AG04449 (cell line): ENCODE measurements around the gene VPS13D.
A peak's percentile ranks its signal among the peaks of the same experiment; 100 is the strongest.

Experiments
- CTCF ChIA-PET: fragments of 350-600 bp; formaldehyde crosslinking; extraction: SDS; loops from one replicate; lab custom pipeline; 2021; ENCODE audit warnings: antibody characterized with exemption; lab: Yijun Ruan, JAX
- POLR2A ChIA-PET: fragments of 400-600, 350-600 bp; formaldehyde crosslinking; extraction: SDS; loops from one replicate; lab custom pipeline; 2020; ENCODE audit warnings: antibody characterized with exemption, inconsistent platforms; lab: Yijun Ruan, JAX
- DNase-seq: peaks from one replicate; pipeline ENCODE4 v3.0.0-alpha.2; 2010; ENCODE audit warnings: low read depth, low spot score
- H3K4me3 ChIP-seq: 2 replicates; pipeline ENCODE4 v1.5.1; 2011; ENCODE audit warnings: low read depth, mild to moderate bottlenecking, control low read depth, low read length
- TF ChIP-seq, protein P1 (sequence below): IDR thresholded peaks from one replicate; pipeline ENCODE4 v1.5.1; 2011; ENCODE audit warnings: mild to moderate bottlenecking, moderate library complexity, low read length, control low read depth, inconsistent platforms; ENCODE audit not compliant: insufficient read depth; ENCODE audit errors: missing control alignments

Gene VPS13D, protein sequence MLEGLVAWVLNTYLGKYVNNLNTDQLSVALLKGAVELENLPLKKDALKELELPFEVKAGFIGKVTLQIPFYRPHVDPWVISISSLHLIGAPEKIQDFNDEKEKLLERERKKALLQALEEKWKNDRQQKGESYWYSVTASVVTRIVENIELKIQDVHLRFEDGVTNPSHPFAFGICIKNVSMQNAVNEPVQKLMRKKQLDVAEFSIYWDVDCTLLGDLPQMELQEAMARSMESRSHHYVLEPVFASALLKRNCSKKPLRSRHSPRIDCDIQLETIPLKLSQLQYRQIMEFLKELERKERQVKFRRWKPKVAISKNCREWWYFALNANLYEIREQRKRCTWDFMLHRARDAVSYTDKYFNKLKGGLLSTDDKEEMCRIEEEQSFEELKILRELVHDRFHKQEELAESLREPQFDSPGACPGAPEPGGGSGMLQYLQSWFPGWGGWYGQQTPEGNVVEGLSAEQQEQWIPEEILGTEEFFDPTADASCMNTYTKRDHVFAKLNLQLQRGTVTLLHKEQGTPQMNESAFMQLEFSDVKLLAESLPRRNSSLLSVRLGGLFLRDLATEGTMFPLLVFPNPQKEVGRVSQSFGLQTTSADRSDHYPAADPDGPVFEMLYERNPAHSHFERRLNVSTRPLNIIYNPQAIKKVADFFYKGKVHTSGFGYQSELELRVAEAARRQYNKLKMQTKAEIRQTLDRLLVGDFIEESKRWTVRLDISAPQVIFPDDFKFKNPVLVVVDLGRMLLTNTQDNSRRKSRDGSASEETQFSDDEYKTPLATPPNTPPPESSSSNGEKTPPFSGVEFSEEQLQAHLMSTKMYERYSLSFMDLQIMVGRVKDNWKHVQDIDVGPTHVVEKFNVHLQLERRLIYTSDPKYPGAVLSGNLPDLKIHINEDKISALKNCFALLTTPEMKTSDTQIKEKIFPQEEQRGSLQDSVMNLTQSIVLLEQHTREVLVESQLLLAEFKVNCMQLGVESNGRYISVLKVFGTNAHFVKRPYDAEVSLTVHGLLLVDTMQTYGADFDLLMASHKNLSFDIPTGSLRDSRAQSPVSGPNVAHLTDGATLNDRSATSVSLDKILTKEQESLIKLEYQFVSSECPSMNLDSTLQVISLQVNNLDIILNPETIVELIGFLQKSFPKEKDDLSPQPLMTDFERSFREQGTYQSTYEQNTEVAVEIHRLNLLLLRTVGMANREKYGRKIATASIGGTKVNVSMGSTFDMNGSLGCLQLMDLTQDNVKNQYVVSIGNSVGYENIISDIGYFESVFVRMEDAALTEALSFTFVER (N-terminal part only)

GRCh38 chr1:12229835-12230548 lies at the start of gene VPS13D:
Gene VPS13D, plus strand, starts transcription at chr1:12230030. Its CDS starts 4,237 bp downstream, at chr1:12234267.
- DNase-seq = no peak
- TF ChIP-seq, protein P1, sequence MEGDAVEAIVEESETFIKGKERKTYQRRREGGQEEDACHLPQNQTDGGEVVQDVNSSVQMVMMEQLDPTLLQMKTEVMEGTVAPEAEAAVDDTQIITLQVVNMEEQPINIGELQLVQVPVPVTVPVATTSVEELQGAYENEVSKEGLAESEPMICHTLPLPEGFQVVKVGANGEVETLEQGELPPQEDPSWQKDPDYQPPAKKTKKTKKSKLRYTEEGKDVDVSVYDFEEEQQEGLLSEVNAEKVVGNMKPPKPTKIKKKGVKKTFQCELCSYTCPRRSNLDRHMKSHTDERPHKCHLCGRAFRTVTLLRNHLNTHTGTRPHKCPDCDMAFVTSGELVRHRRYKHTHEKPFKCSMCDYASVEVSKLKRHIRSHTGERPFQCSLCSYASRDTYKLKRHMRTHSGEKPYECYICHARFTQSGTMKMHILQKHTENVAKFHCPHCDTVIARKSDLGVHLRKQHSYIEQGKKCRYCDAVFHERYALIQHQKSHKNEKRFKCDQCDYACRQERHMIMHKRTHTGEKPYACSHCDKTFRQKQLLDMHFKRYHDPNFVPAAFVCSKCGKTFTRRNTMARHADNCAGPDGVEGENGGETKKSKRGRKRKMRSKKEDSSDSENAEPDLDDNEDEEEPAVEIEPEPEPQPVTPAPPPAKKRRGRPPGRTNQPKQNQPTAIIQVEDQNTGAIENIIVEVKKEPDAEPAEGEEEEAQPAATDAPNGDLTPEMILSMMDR = peak; percentile 87
- CTCF ChIA-PET = interaction anchor here (0.6 to 5.7 kb wide), 15 partner anchors 10 to 429 kb away, joined by 3 to 35 read pairs (median 4); no protein-coding TSS in a partner anchor
- POLR2A ChIA-PET = no interaction called here
- H3K4me3 ChIP-seq = peak within 1 kb of the TSS; percentile 81

- POLR2A ChIA-PET = no interaction called here
Observed at GRCh38 chr1:12180315-12180714, 49.5 kb upstream of the VPS13D start.

GRCh38 chr1:12180903-12181302 lies 48.9 kb upstream of the VPS13D start:
- ChIA-PET CTCF (interaction anchor here (1.6 kb wide), 1 partner anchor 56 kb away, joined by 7 read pairs; no protein-coding TSS in a partner anchor), POLR2A (no interaction called here)
- DNase-seq = no peak
- TF ChIP-seq, protein P1 = no peak
- H3K4me3 ChIP-seq = no peak overlapping the region

More at GRCh38 chr1:12180315-12180714, 49.5 kb upstream of the VPS13D start:
- DNase-seq = no peak
- H3K4me3 ChIP-seq = no peak overlapping the region
- CTCF ChIA-PET = interaction anchor here (1.6 kb wide), 1 partner anchor 55 kb away, joined by 7 read pairs; no protein-coding TSS in a partner anchor
- TF ChIP-seq, protein P1 = no peak

GRCh38 chr1:12181568-12181967 lies 48.3 kb upstream of the VPS13D start:
- DNase-seq = no peak
- TF ChIP-seq, protein P1 = no peak
- POLR2A ChIA-PET = no interaction called here
- no peak overlapping the region for H3K4me3 ChIP-seq
- CTCF ChIA-PET = interaction anchor here (3.3 kb wide), 1 partner anchor 59 kb away, joined by 30 read pairs; no protein-coding TSS in a partner anchor

DNA sequence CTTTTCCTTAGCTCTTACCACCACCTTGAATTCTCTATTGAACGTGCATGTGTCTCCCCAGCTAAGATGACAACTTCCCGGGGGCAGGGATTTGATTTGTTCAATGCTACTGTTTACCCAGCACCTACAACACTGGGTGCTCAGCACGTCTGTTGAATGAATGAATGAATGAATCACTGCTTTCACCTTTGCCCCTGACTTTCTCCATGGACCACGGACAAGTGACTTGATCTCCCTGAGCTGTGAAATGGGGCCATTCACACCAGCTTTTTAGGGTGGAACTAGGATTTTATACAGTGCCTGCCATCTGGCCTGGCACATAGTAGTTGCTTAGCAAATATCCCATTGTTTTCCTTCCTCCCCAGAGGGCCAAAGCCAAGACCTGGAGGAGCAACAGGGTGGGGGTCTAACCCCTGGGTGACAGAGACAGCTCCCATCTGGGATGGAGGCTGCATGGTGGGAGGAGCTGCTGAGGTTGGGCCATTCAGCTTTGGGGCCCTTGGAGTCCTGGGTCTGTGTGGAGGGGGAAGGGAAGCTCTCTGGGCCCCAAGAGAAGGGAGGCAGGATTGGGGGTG lies 47.3 kb upstream of the VPS13D start:
- POLR2A ChIA-PET = no interaction called here
- DNase-seq = no peak
- CTCF ChIA-PET = interaction anchor here (0.9 to 3.3 kb wide), 2 partner anchors 59 to 103 kb away, joined by 7 to 30 read pairs; no protein-coding TSS in a partner anchor
- TF ChIP-seq, protein P1 = no peak
- no peak overlapping the region for H3K4me3 ChIP-seq
